GM23338 (cell line): Measurements from ENCODE around the gene CD3D. TPM values are rescaled to one million over a fixed set of nuclear protein-coding genes. Genes with fewer than 3 reads are reported as not detected.

Experiments
- ATAC-seq: fragments of 200-7000 bp; cut with Tn5 transposase; 3 replicates; pipeline ENCODE4 v1.9.1; 2020
- DNase-seq: peaks from one replicate; pipeline ENCODE4 v3.0.0-alpha.2; 2015; ENCODE audit warnings: low spot score
- H2AFZ ChIP-seq: fragments of 200-600 bp; sonication (generic); 2 replicates; pipeline ENCODE4 v1.8.0; 2016; ENCODE audit warnings: antibody characterized with exemption, mild to moderate bottlenecking, moderate library complexity
- H3F3A ChIP-seq: fragments of 200-600 bp; sonication (generic); replicated peaks from 2 replicates; pipeline ENCODE4 v1.8.0; 2017; ENCODE audit warnings: antibody characterized with exemption, mixed run types, low read depth
- H3K27ac ChIP-seq: fragments of 200-600 bp; sonication (generic); 2 replicates; pipeline ENCODE4 v1.6.1; 2016; ENCODE audit warnings: low read depth
- H3K27me3 ChIP-seq: fragments of 200-600 bp; sonication (generic); 2 replicates; pipeline ENCODE4 v1.8.0; 2016; ENCODE audit warnings: mild to moderate bottlenecking, mixed run types, moderate library complexity; ENCODE audit not compliant: insufficient read depth
- H3K36me3 ChIP-seq: fragments of 200-600 bp; sonication (generic); 2 replicates; pipeline ENCODE4 v1.8.0; 2016; ENCODE audit warnings: mild to moderate bottlenecking; ENCODE audit not compliant: insufficient read depth
- H3K4me1 ChIP-seq: fragments of 200-600 bp; sonication (generic); 2 replicates; pipeline ENCODE4 v1.8.0; 2016; ENCODE audit warnings: mild to moderate bottlenecking, moderate library complexity; ENCODE audit not compliant: insufficient read depth
- H3K4me2 ChIP-seq: fragments of 200-600 bp; sonication (generic); 2 replicates; pipeline ENCODE4 v1.7.1; 2017; ENCODE audit warnings: mixed run types
- H3K4me3 ChIP-seq: fragments of 200-600 bp; sonication (generic); 2 replicates; pipeline ENCODE4 v1.6.1; 2016; ENCODE audit warnings: mixed run types
- H3K79me2 ChIP-seq: fragments of 200-600 bp; sonication (generic); replicated peaks from 2 replicates; pipeline ENCODE4 v1.8.0; 2017; ENCODE audit warnings: mild to moderate bottlenecking; ENCODE audit not compliant: insufficient read depth
- H3K9me2 ChIP-seq: fragments of 200-600 bp; sonication (generic); 2 replicates; pipeline ENCODE4 v1.8.0; 2017; ENCODE audit not compliant: insufficient read depth
- H4K20me1 ChIP-seq: fragments of 200-600 bp; sonication (generic); replicated peaks from 2 replicates; pipeline ENCODE4 v1.8.0; 2017; ENCODE audit warnings: mild to moderate bottlenecking; ENCODE audit not compliant: insufficient read depth
- H3K27ac Mint-ChIP-seq: 2 replicates; pipeline ENCODE4 v1.8.0; 2020; ENCODE audit warnings: inconsistent platforms, mild to moderate bottlenecking, moderate library complexity, mixed read lengths
- H3K27me3 Mint-ChIP-seq: 3 replicates; pipeline ENCODE4 v1.8.0; 2022; ENCODE audit warnings: low read depth, mild to moderate bottlenecking, moderate library complexity, mixed read lengths, inconsistent platforms; ENCODE audit not compliant: insufficient read depth, poor library complexity
- H3K36me3 Mint-ChIP-seq: 3 replicates; pipeline ENCODE4 v1.8.0; 2021; ENCODE audit warnings: low read depth, mild to moderate bottlenecking, inconsistent platforms, moderate library complexity, mixed read lengths
- H3K4me1 Mint-ChIP-seq: 3 replicates; pipeline ENCODE4 v1.8.0; 2020; ENCODE audit warnings: mild to moderate bottlenecking, inconsistent platforms, mixed read lengths
- H3K4me3 Mint-ChIP-seq: 3 replicates; pipeline ENCODE4 v1.8.0; 2021; ENCODE audit warnings: moderate library complexity, mild to moderate bottlenecking, inconsistent platforms, mixed read lengths
- H3K9me3 Mint-ChIP-seq: 3 replicates; pipeline ENCODE4 v1.8.0; 2020; ENCODE audit warnings: moderate library complexity, mild to moderate bottlenecking, inconsistent platforms, mixed read lengths
- CREB1 ChIP-seq: fragments of 250-450 bp; sonication (Bioruptor Pico); IDR thresholded peaks from 2 replicates; pipeline ENCODE4 v1.5.0; 2020; ENCODE audit warnings: low read depth, mild to moderate bottlenecking, moderate library complexity
- CTCF ChIP-seq, 2 experiments: fragments of 200-600 bp in 1 of 2; sonication (generic) in 1 of 2; conservative IDR thresholded peaks; 2 replicates each; pipeline versions ENCODE4 v1.5.1 to v1.6.1; 2016 to 2017; ENCODE audit warnings: antibody characterized with exemption in 2 of 2, low read depth in 2 of 2, mild to moderate bottlenecking in 2 of 2, moderate library complexity in 1 of 2
- EZH2 ChIP-seq: fragments of 200-600 bp; sonication (generic); IDR thresholded peaks from one replicate; pipeline ENCODE4 v1.8.0; 2017; ENCODE audit warnings: antibody characterized with exemption, mild to moderate bottlenecking, low read depth; ENCODE audit not compliant: unreplicated experiment
- JUNB ChIP-seq: IDR thresholded peaks from one replicate; pipeline ENCODE4 v1.6.1; 2016; ENCODE audit warnings: antibody characterized with exemption; ENCODE audit not compliant: unreplicated experiment
- NANOG ChIP-seq: IDR thresholded peaks from 2 replicates; pipeline ENCODE4 v1.6.1; 2016; ENCODE audit warnings: antibody characterized with exemption, borderline replicate concordance
- POLR2AphosphoS5 ChIP-seq: IDR thresholded peaks from 2 replicates; pipeline ENCODE4 v1.6.1; 2016; ENCODE audit warnings: antibody characterized with exemption, low read depth
- STAT1 ChIP-seq: IDR thresholded peaks from one replicate; pipeline ENCODE4 v1.6.1; 2016; ENCODE audit warnings: antibody characterized with exemption; ENCODE audit not compliant: unreplicated experiment
- ZNF331 ChIP-seq: fragments of 250-450 bp; sonication (Bioruptor Pico); IDR thresholded peaks from 2 replicates; pipeline ENCODE4 v1.5.0; 2020; ENCODE audit warnings: low read depth, mild to moderate bottlenecking, moderate library complexity
- polyA plus RNA-seq: library from polyadenylated mRNA; unstranded; fragments of >200 nt; fragmentation: Nextera tagmentation; extraction: Ambion mirVana; gene quantifications from 2 replicates; pipeline ENCODE4 v1.2.1, GENCODE V29; 2016
- total RNA-seq: library from RNA; depleted of rRNA; stranded (reverse); fragments of >200 nt; shearing (Covaris generic); gene quantifications from 2 replicates; pipeline ENCODE4 v1.2.3, GENCODE V29; 2014

The CD3D gene
- total and polyA plus RNA-seq, 2 experiments from 2014 or later: not detected

- Histone ChIP-seq H3K4me3 (no peak overlapping the region), H3K9me2 (no peaks in the 10 kb centered on the region), H3F3A (no peaks in the 10 kb centered on the region), H3K4me1 (no peaks in the 10 kb centered on the region), H2AFZ (0 out of 2 replicates have a peak overlapping the region, but pooled peaks have one; percentile 63), H3K27ac (no peak overlapping the region), H3K27me3 (no peaks in the 10 kb centered on the region), H3K4me2 (no peak overlapping the region), H4K20me1 (no peaks in the 10 kb centered on the region), H3K79me2 (no peaks in the 10 kb centered on the region), H3K36me3 (no peaks in the 10 kb centered on the region)
- Mint-ChIP-seq H3K9me3 (peaks cover 4% of the 10 kb centered on the region; the same call in 1 of the 3 replicates), H3K36me3 (no peaks in the 10 kb centered on the region), H3K4me1 (no peaks in the 10 kb centered on the region), H3K27me3 (peaks cover 12% of the 10 kb centered on the region), H3K27ac (no peak overlapping the region), H3K4me3 (no peak overlapping the region)
- TF ChIP-seq EZH2 (no peak), NANOG (no peak), CREB1 (CRISPR knock-in tag) (no peak)
- peak; percentile 9 for DNase-seq
- ATAC-seq: no peak
Measured at GRCh38 chr11:118338637-118339061, 3.9 kb downstream of the CD3D start.

GRCh38 chr11:118334745-118335144, 7.8 kb downstream of the CD3D start:
- no peak overlapping the region for H3K27ac Mint-ChIP-seq
- H3K36me3 ChIP-seq: no peaks in the 10 kb centered on the region

GRCh38 chr11:118328745-118329144, 13.8 kb downstream of the CD3D start:
- H3K4me2 ChIP-seq: no peak overlapping the region
- Mint-ChIP-seq H3K27ac (no peak overlapping the region), H3K4me3 (no peak overlapping the region), H3K4me1 (no peaks in the 10 kb centered on the region), H3K36me3 (peaks cover 7% of the 10 kb centered on the region; the same call in 2 of the 3 replicates), H3K9me3 (peaks cover 28% of the 10 kb centered on the region), H3K27me3 (peaks cover 4% of the 10 kb centered on the region)
- DNase-seq: no peak
- H3K9me2 ChIP-seq: no peaks in the 10 kb centered on the region
- no peak overlapping the region for H3K27ac ChIP-seq
- no peaks in the 10 kb centered on the region for H3K4me1 ChIP-seq
- no peak for ATAC-seq
- no peak overlapping the region for H2AFZ ChIP-seq
- H3K27me3 ChIP-seq: no peaks in the 10 kb centered on the region
- no peaks in the 10 kb centered on the region for H3K36me3 ChIP-seq
- no peaks in the 10 kb centered on the region for H4K20me1 ChIP-seq
- H3F3A ChIP-seq: no peaks in the 10 kb centered on the region
- no peak overlapping the region for H3K4me3 ChIP-seq
- no peaks in the 10 kb centered on the region for H3K79me2 ChIP-seq
- no peak for TF ChIP-seq ZNF331 (CRISPR knock-in tag)
- TF ChIP-seq CREB1 (CRISPR knock-in tag): no peak
- TF ChIP-seq NANOG: no peak
- TF ChIP-seq POLR2AphosphoS5: no peak
- no peak for TF ChIP-seq CTCF (conservative IDR thresholded peaks at IDR 0.05; ENCODE audit: low read depth in 2 of 2)
- no peak for TF ChIP-seq STAT1
- no peak for TF ChIP-seq EZH2

More at GRCh38 chr11:118334745-118335144, 7.8 kb downstream of the CD3D start:
- Histone ChIP-seq H3K9me2 (no peaks in the 10 kb centered on the region), H3K4me3 (no peak overlapping the region), H3K27ac (no peak overlapping the region), H3F3A (no peaks in the 10 kb centered on the region), H3K4me2 (no peak overlapping the region), H4K20me1 (no peaks in the 10 kb centered on the region), H2AFZ (no peak overlapping the region), H3K27me3 (no peaks in the 10 kb centered on the region), H3K4me1 (no peaks in the 10 kb centered on the region), H3K79me2 (no peaks in the 10 kb centered on the region)
- ATAC-seq (no peak), DNase-seq (no peak)
- H3K4me3 Mint-ChIP-seq: no peak overlapping the region
- H3K36me3 Mint-ChIP-seq: peaks cover 7% of the 10 kb centered on the region; the same call in 2 of the 3 replicates
- peaks cover 8% of the 10 kb centered on the region for H3K27me3 Mint-ChIP-seq
- no peaks in the 10 kb centered on the region for H3K4me1 Mint-ChIP-seq
- H3K9me3 Mint-ChIP-seq: peaks cover 23% of the 10 kb centered on the region
- no peak for TF ChIP-seq POLR2AphosphoS5
- TF ChIP-seq CTCF (conservative IDR thresholded peaks at IDR 0.05; ENCODE audit: low read depth in 2 of 2): no peak
- TF ChIP-seq STAT1: no peak
- no peak for TF ChIP-seq CREB1 (CRISPR knock-in tag)
- no peak for TF ChIP-seq EZH2
- TF ChIP-seq JUNB: no peak
